ENCODE results near the gene KIF26A. TPM values are rescaled to one million over a fixed set of nuclear protein-coding genes. Genes with fewer than 3 reads are reported as not detected.

The KIF26A gene
- total and polyA plus RNA-seq, 10 donors, result 0.72 to 21.9 (median 9.2) TPM

DNA sequence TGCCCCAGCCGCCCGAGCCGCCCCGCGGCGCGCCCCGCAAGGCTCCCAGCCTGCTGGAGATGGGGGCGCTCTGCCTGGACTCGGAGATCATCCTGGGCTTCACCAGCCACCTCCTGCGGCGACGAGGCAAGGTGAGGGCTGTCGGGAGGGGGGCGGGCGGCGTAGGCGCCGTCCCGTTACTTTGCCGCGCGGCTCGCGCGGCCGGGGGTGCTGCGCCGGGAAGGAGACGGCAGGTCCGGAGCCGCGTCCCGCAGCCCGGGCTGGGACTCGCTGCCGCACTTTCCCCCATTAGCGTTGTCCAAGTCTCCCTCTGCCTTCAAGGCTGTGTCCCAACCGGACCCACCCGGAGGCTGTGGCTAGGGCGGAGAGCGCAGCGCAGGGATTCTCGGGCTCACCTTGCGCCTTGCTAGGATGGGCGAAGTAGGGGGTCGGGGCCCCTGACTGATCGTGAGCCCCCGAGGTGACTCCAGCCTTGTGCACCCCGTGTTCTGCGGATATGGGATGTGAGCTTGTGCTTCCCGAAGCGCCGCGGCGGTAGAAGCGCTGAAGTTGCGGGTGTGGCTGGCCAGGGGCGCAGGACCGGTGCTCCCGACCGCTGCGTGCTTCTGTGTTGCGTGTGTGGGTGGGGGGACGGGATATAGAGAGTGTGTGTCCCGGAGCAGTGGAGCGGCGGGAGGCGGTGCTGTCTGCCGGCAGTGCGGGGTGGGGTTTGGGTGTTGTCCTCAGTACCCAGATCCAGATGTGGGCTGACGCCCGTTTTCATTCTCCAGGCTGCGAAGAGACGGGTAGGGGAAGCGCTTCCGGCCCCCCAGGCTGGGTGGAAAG lies 1.7 kb upstream of the KIF26A start:
- Histone ChIP-seq H3K27me3 (replicated peaks in 1 of 7) (peaks cover 0 to 98% (median 63%) of the 10 kb centered on the region in 7 donors), H3K4me3 (peak overlapping the region in 7 of 8 donors; percentile 9 to 76 (median 53)), H3K9me3 (no peaks in the 10 kb centered on the region), H3K36me3 (no peaks in the 10 kb centered on the region), H3K4me1 (peaks cover 23 to 65% (median 50%) of the 10 kb centered on the region in 6 donors), H3K27ac (no peak overlapping the region)
- peak; percentile 69 for DNase-seq
- intact Hi-C loops (cut with DNase I; ENCODE audit: low total_unique reads), result loop anchor here (5.0 kb wide), 1 partner anchor 426 kb away; no protein-coding TSS in a partner anchor
- 2 to 7% (median 5%) methylated on average over 19 to 77 of the region's 77 CpGs for WGBS, 5 donors
- TF ChIP-seq POLR2A (IDR thresholded peaks at IDR 0.05) (no peak), POLR2AphosphoS5 (IDR thresholded peaks at IDR 0.05) (no peak)
- TF ChIP-seq, protein P1, sequence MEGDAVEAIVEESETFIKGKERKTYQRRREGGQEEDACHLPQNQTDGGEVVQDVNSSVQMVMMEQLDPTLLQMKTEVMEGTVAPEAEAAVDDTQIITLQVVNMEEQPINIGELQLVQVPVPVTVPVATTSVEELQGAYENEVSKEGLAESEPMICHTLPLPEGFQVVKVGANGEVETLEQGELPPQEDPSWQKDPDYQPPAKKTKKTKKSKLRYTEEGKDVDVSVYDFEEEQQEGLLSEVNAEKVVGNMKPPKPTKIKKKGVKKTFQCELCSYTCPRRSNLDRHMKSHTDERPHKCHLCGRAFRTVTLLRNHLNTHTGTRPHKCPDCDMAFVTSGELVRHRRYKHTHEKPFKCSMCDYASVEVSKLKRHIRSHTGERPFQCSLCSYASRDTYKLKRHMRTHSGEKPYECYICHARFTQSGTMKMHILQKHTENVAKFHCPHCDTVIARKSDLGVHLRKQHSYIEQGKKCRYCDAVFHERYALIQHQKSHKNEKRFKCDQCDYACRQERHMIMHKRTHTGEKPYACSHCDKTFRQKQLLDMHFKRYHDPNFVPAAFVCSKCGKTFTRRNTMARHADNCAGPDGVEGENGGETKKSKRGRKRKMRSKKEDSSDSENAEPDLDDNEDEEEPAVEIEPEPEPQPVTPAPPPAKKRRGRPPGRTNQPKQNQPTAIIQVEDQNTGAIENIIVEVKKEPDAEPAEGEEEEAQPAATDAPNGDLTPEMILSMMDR (IDR thresholded peaks at IDR 0.05 in 8 of 11, conservative IDR thresholded peaks at IDR 0.05 in 3 of 11), result no peak

DNA sequence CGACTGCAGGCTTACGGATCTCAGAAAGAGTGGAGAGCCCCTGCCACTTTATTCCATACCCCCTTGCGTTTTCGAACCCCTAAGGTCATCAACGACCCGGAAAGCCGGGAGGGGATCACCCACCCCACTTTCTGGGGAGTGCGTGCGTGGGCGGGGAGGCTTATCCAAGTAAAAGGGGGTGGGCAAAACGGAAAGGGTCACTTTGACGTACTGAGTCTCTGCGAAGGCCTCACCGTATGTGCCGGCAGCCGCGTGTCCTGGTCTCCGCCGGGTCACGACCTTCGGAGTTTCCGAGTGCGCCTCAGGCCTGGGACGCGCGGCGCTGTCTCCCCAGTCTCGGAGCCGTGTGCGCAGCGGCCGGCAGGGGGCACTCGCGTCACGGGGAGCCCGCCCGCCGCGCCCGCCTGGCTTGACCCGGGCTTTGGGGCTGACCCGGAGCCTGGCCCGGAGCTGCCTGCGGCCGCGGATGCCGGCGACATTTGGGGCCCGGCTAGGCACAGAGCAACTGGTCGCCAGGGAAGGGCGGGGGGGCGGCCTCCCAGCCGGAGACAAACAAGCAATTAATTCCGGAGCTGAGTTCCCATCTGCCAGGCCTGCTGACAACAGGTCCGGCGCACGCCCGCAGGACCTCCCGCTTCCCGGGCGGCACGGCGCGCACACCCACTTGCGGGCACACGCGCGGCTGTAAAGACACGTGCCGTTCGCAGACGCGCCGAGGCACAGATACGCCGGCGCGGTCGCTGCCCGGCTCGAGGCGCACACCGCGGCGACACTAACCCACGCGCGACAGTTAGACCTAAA lies 890 bp upstream of the KIF26A start:
- H3K4me1 ChIP-seq, result peaks cover 23 to 65% (median 50%) of the 10 kb centered on the region in 6 donors
- H3K9me3 ChIP-seq, result no peaks in the 10 kb centered on the region
- TF ChIP-seq, protein P1 (IDR thresholded peaks at IDR 0.05 in 8 of 11, conservative IDR thresholded peaks at IDR 0.05 in 3 of 11), result peak; percentile 57 to 93 (median 89)
- TF ChIP-seq POLR2A (IDR thresholded peaks at IDR 0.05) (no peak), POLR2AphosphoS5 (IDR thresholded peaks at IDR 0.05) (peak in 2 of 3 donors; percentile 52 to 54)
- intact Hi-C loops (cut with DNase I; ENCODE audit: low total_unique reads), result loop anchor here (5.0 kb wide), 1 partner anchor 425 kb away; no protein-coding TSS in a partner anchor
- peak overlapping the region; percentile 41 to 76 (median 54) for H3K4me3 ChIP-seq
- no peaks in the 10 kb centered on the region for H3K36me3 ChIP-seq
- WGBS, 5 donors, result 1 to 2% (median 1%) methylated on average over 43 to 88 of the region's 88 CpGs
- H3K27me3 ChIP-seq (replicated peaks in 1 of 7), result peaks cover 0 to 89% (median 63%) of the 10 kb centered on the region in 7 donors
- DNase-seq, result peak; percentile 91
- peak overlapping the region; percentile 35 to 80 (median 64) for H3K27ac ChIP-seq

DNA sequence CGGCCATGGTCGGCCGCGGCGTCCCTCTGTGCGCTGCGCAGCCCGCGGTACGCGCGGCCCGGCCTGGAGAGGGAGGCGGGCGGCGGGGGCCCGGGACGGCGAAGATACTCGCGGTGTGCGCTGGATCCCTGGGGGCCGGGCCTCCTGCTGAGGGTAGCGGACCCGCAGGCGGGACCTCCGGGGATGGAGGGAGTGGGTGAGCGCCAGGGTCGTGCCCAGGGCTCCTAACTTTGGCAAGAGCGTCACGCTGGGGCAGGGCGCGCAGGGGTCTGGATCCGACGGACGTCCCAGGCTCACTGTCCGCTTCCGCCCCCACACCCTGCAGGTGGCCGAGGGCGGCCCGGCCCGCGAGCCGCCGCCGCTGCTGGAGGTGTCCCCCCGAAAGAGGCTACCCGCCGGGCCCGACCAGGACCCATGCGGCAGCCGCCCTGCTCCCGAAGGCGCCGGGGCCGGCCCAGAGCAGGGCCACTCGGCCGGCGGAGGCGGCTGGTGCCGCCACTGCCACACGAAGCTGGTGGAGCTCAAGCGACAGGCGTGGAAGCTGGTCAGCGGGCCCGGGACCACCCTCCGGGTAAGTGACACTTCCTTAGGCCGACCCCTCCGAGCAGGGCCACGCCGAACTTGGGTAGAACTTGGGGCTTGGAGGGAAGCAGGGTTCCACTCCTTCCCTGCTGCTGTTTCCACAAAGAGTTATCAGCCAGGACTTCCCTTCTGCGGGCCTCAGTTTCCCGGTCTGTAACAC lies 502 bp downstream of the KIF26A start:
- intact Hi-C loops (cut with DNase I; ENCODE audit: low total_unique reads), result loop anchor here (5.0 kb wide), 1 partner anchor 423 kb away; no protein-coding TSS in a partner anchor
- peak; percentile 71 for DNase-seq
- TF ChIP-seq POLR2AphosphoS5 (IDR thresholded peaks at IDR 0.05) (no peak), POLR2A (IDR thresholded peaks at IDR 0.05) (no peak)
- TF ChIP-seq, protein P1 (IDR thresholded peaks at IDR 0.05 in 8 of 11, conservative IDR thresholded peaks at IDR 0.05 in 3 of 11), result no peak
- peaks cover 23 to 65% (median 50%) of the 10 kb centered on the region in 6 donors for H3K4me1 ChIP-seq
- peak overlapping the region; percentile 41 to 76 (median 54) for H3K4me3 ChIP-seq
- 3 to 18% (median 4%) methylated on average over 4 to 73 of the region's 73 CpGs for WGBS, 5 donors
- H3K27me3 ChIP-seq (replicated peaks in 1 of 7), result peaks cover 0 to 84% (median 63%) of the 10 kb centered on the region in 7 donors
- H3K36me3 ChIP-seq, result no peaks in the 10 kb centered on the region
- H3K27ac ChIP-seq, result peak overlapping the region in 6 of 8 donors; percentile 38 to 80 (median 70)
- H3K9me3 ChIP-seq, result no peaks in the 10 kb centered on the region
